Prostate gland (tissue), 2 donors: Measurements from ENCODE around the gene CERS6.

Source experiments
- CTCF ChIP-seq, 4 experiments: fragments of 200-600 bp in 2 of 4; fragments of 450-650 bp in 2 of 4; sonication (generic) in 2 of 4; IDR thresholded peaks; 1 replicate in 3 of 4; 2 replicates in 1 of 4; pipeline ENCODE4 v1.5.1; 2016 to 2019; ENCODE audit warnings: antibody characterized with exemption in 4 of 4, mild to moderate bottlenecking in 2 of 4, moderate library complexity in 2 of 4
- POLR2A ChIP-seq: fragments of 450-650 bp; IDR thresholded peaks from one replicate; pipeline ENCODE4 v1.6.1; 2016; ENCODE audit warnings: antibody characterized with exemption, mild to moderate bottlenecking

GRCh38 chr2:168773128-168773527 lies 317.1 kb downstream of the CERS6 start:
- TF ChIP-seq CTCF (IDR thresholded peaks at IDR 0.05) (no peak), POLR2A (no peak)
